Neural progenitor cell (in vitro differentiated cells): Measurements from ENCODE around the gene CTU1. TPM values are rescaled to one million over a fixed set of nuclear protein-coding genes. Genes with fewer than 3 reads are reported as not detected.

Source experiments
- DNase-seq: peaks from one replicate; pipeline ENCODE4 v3.0.0-alpha.2; 2016; ENCODE audit warnings: low spot score
- H2AFZ ChIP-seq: fragments of 200-600 bp; sonication (generic); replicated peaks from 2 replicates; pipeline ENCODE4 v1.6.1; 2016; ENCODE audit warnings: antibody characterized with exemption
- H3F3A ChIP-seq: fragments of 200-600 bp; sonication (generic); 2 replicates; pipeline ENCODE4 v1.6.1; 2016; ENCODE audit warnings: antibody characterized with exemption, low read depth
- H3K27ac ChIP-seq: fragments of 200-600 bp; sonication (generic); 2 replicates; pipeline ENCODE4 v1.5.1; 2016; ENCODE audit warnings: mild to moderate bottlenecking
- H3K27me3 ChIP-seq: fragments of 200-600 bp; sonication (generic); 2 replicates; pipeline ENCODE4 v1.6.1; 2016; ENCODE audit warnings: mild to moderate bottlenecking, moderate library complexity
- H3K36me3 ChIP-seq: fragments of 200-600 bp; sonication (generic); 2 replicates; pipeline ENCODE4 v1.5.1; 2016
- H3K4me1 ChIP-seq: fragments of 200-600 bp; sonication (generic); 2 replicates; pipeline ENCODE4 v1.6.1; 2016; ENCODE audit warnings: mixed run types
- H3K4me2 ChIP-seq: fragments of 200-600 bp; sonication (generic); 2 replicates; pipeline ENCODE4 v1.6.1; 2016
- H3K4me3 ChIP-seq: fragments of 200-600 bp; sonication (generic); 2 replicates; pipeline ENCODE4 v1.5.1; 2016
- H3K79me2 ChIP-seq: fragments of 200-600 bp; sonication (generic); 2 replicates; pipeline ENCODE4 v1.6.1; 2016; ENCODE audit warnings: low read depth
- H3K9ac ChIP-seq: fragments of 200-600 bp; sonication (generic); 2 replicates; pipeline ENCODE4 v1.6.1; 2016
- H3K9me3 ChIP-seq: fragments of 200-600 bp; sonication (generic); 2 replicates; pipeline ENCODE4 v1.5.1; 2016; ENCODE audit warnings: low read depth
- H4K20me1 ChIP-seq: fragments of 200-600 bp; sonication (generic); 2 replicates; pipeline ENCODE4 v1.6.1; 2016; ENCODE audit warnings: low read depth
- H3K27ac Mint-ChIP-seq: 3 replicates; pipeline ENCODE4 v1.8.0; 2021; ENCODE audit warnings: mixed read lengths
- H3K27me3 Mint-ChIP-seq: 2 replicates; pipeline ENCODE4 v1.8.0; 2022; ENCODE audit warnings: low read depth, mild to moderate bottlenecking, inconsistent platforms, moderate library complexity, mixed read lengths; ENCODE audit not compliant: insufficient read depth
- H3K36me3 Mint-ChIP-seq: 3 replicates; pipeline ENCODE4 v1.8.0; 2021; ENCODE audit warnings: mixed read lengths
- H3K4me1 Mint-ChIP-seq: 3 replicates; pipeline ENCODE4 v1.8.0; 2021; ENCODE audit warnings: mixed read lengths
- H3K4me3 Mint-ChIP-seq: 3 replicates; pipeline ENCODE4 v1.8.0; 2021; ENCODE audit warnings: mild to moderate bottlenecking, moderate library complexity, mixed read lengths
- H3K9me3 Mint-ChIP-seq: 3 replicates; pipeline ENCODE4 v1.8.0; 2020; ENCODE audit warnings: mixed read lengths
- EZH2 ChIP-seq: fragments of 200-600 bp; sonication (generic); IDR thresholded peaks from 2 replicates; pipeline ENCODE4 v1.6.1; 2017; ENCODE audit warnings: antibody characterized with exemption, mild to moderate bottlenecking, moderate library complexity
- EZH2phosphoT487 ChIP-seq: fragments of 200-600 bp; sonication (generic); IDR thresholded peaks from 2 replicates; pipeline ENCODE4 v1.6.1; 2017; ENCODE audit warnings: antibody characterized with exemption
- total RNA-seq: library from RNA; depleted of rRNA; stranded (reverse); fragments of >200 nt; gene quantifications from 2 replicates; pipeline ENCODE4 v1.2.3, GENCODE V29; 2015; ENCODE audit warnings: low replicate concordance
- TF ChIP-seq, protein P1 (sequence below): fragments of 200-600 bp; sonication (generic); IDR thresholded peaks from 2 replicates; pipeline ENCODE4 v1.5.1; 2017; ENCODE audit warnings: antibody characterized with exemption, mild to moderate bottlenecking

CTU1 gene
- 0.24 and 5.6 TPM in 2 replicates for total RNA-seq

DNA sequence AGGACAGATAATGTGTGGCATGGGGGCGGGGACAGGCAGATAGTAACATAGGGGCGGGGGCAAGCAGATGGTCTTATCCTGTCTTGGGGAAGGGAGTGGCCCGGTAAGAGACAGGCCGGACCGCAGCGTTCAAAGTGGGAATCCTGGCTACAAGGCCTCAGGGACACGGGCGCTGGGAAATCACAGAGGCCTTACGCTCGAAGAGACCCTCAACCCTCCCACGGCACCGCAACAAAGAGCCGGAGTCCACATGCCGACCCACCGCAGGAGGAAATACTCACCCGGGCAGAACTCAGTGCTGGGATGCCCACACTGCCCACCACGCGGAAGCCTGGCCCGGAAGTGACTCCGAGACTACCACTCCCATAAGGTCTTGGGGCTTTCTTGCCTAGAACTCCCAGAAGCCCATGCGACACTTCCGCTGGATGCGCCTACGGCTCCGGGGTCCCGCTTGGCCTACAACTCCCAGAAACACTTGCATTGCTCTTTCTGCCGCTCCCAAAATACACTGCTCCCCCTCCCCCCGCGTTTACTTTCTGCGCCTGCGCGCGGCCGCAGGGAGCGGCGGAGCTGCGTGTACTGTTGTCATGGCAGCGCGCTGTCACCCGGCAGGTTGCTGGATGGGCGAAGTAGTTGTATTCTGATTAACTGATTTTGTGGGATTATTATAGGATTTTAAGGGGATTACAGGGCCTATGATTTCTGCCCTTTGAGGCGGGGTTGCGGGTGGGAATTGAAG lies at the start of gene CTU1:
Gene CTU1 (minus strand): TSS at position 344 of the 739 bp plus-strand sequence. CDS start 3,840 bp downstream, outside the sequence.
- Histone ChIP-seq H3F3A (no peaks in the 10 kb centered on the region), H3K4me2 (peak within 1 kb of the TSS; percentile 88), H3K9me3 (no peaks in the 10 kb centered on the region), H2AFZ (peak within 1 kb of the TSS; percentile 74), H3K27me3 (peaks cover 43% of the 10 kb centered on the region), H3K79me2 (peaks cover 10% of the 10 kb centered on the region), H4K20me1 (peaks cover 7% of the 10 kb centered on the region), H3K27ac (no peak within 1 kb of the TSS), H3K36me3 (no peaks in the 10 kb centered on the region), H3K4me3 (peak within 1 kb of the TSS; percentile 77), H3K4me1 (peaks cover 4% of the 10 kb centered on the region), H3K9ac (peak within 1 kb of the TSS; percentile 46)
- Mint-ChIP-seq H3K36me3 (no peaks in the 10 kb centered on the region), H3K27ac (peak within 1 kb of the TSS; percentile 30), H3K4me3 (peak within 1 kb of the TSS; percentile 97), H3K27me3 (peaks cover 6% of the 10 kb centered on the region), H3K4me1 (peaks cover 13% of the 10 kb centered on the region), H3K9me3 (no peaks in the 10 kb centered on the region)
- DNase-seq, result peak; percentile 99
- TF ChIP-seq EZH2phosphoT487, result no peak
- TF ChIP-seq, protein P1, sequence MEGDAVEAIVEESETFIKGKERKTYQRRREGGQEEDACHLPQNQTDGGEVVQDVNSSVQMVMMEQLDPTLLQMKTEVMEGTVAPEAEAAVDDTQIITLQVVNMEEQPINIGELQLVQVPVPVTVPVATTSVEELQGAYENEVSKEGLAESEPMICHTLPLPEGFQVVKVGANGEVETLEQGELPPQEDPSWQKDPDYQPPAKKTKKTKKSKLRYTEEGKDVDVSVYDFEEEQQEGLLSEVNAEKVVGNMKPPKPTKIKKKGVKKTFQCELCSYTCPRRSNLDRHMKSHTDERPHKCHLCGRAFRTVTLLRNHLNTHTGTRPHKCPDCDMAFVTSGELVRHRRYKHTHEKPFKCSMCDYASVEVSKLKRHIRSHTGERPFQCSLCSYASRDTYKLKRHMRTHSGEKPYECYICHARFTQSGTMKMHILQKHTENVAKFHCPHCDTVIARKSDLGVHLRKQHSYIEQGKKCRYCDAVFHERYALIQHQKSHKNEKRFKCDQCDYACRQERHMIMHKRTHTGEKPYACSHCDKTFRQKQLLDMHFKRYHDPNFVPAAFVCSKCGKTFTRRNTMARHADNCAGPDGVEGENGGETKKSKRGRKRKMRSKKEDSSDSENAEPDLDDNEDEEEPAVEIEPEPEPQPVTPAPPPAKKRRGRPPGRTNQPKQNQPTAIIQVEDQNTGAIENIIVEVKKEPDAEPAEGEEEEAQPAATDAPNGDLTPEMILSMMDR, result no peak
- no peak for TF ChIP-seq EZH2

DNA sequence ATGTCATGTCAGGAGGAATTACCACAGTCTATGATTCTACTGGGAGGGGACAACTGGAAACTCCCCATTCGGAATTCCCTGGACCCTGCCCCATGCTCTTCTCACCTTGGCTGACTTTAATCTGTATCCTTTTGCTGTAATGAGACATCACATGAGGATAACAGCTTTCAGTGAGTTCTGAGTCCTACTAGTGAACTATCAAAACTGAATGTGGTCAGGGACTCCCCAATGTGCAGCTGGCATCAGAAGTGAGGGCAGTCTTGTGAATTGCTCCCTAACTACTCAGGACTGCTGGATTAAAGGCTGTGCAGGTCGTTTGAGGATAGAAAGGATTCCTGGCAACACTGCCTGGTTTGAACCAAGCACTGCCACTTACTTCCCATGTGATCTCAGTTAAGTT lies 49.1 kb upstream of the CTU1 start:
- Histone ChIP-seq H3K36me3 (no peaks in the 10 kb centered on the region), H3K9ac (no peak overlapping the region), H3K79me2 (no peaks in the 10 kb centered on the region), H3K27me3 (no peaks in the 10 kb centered on the region), H3K9me3 (no peaks in the 10 kb centered on the region), H3K27ac (no peak overlapping the region), H4K20me1 (no peaks in the 10 kb centered on the region), H3K4me1 (no peaks in the 10 kb centered on the region), H2AFZ (no peak overlapping the region), H3K4me2 (no peak overlapping the region), H3F3A (no peaks in the 10 kb centered on the region), H3K4me3 (no peak overlapping the region)
- H3K9me3 Mint-ChIP-seq, result no peaks in the 10 kb centered on the region
- no peaks in the 10 kb centered on the region for H3K27me3 Mint-ChIP-seq
- H3K4me1 Mint-ChIP-seq, result peaks cover 20% of the 10 kb centered on the region
- H3K36me3 Mint-ChIP-seq, result no peaks in the 10 kb centered on the region
- H3K27ac Mint-ChIP-seq, result no peak overlapping the region
- no peak for DNase-seq
- H3K4me3 Mint-ChIP-seq, result no peak overlapping the region
- TF ChIP-seq EZH2 (no peak), EZH2phosphoT487 (no peak)
- TF ChIP-seq, protein P1, result no peak

DNA sequence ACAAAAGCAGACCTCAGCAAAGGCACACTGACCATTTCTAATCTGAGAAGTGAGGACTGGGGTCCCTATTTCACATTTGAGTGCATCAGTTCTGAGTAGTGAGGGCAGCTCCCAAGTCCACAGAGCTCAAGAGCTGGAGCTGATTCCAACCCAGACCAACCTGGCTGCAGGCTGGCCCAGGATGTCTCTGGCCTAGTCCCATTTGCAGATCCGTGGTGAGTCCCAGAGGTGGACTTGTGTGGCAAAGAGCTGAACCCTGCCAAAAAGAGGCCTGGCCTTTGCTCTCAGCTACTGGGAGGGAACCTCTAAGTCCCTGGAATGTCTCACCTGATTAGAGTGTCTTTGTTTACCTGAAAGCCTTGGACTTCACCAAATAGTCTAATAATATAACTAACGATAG lies 48.5 kb upstream of the CTU1 start:
- no peak overlapping the region for H3K4me2 ChIP-seq
- no peaks in the 10 kb centered on the region for H3K27me3 ChIP-seq
- no peaks in the 10 kb centered on the region for H3K79me2 ChIP-seq
- H4K20me1 ChIP-seq, result no peaks in the 10 kb centered on the region
- no peaks in the 10 kb centered on the region for H3K9me3 ChIP-seq
- Mint-ChIP-seq H3K27me3 (no peaks in the 10 kb centered on the region), H3K4me1 (peaks cover 20% of the 10 kb centered on the region), H3K36me3 (no peaks in the 10 kb centered on the region), H3K9me3 (no peaks in the 10 kb centered on the region), H3K4me3 (no peak overlapping the region), H3K27ac (no peak overlapping the region)
- no peaks in the 10 kb centered on the region for H3K36me3 ChIP-seq
- H2AFZ ChIP-seq, result no peak overlapping the region
- H3K9ac ChIP-seq, result no peak overlapping the region
- no peaks in the 10 kb centered on the region for H3K4me1 ChIP-seq
- H3F3A ChIP-seq, result no peaks in the 10 kb centered on the region
- no peak overlapping the region for H3K4me3 ChIP-seq
- no peak for DNase-seq
- H3K27ac ChIP-seq, result no peak overlapping the region
- no peak for TF ChIP-seq EZH2
- TF ChIP-seq, protein P1, result no peak
- no peak for TF ChIP-seq EZH2phosphoT487
